KOPT-K1 (cell line): ENCODE results near the gene POLR1E.
"Not testable (repeated sequence)": the region's sequence is repeated elsewhere in the genome, so short reads cannot be mapped to it uniquely, and the experiment has no call there.

Experiments used
- H3K27ac ChIP-seq: fragments of 200-600 bp; sonication (generic); 2 replicates; pipeline ENCODE4 v1.5.1; 2016; ENCODE audit warnings: antibody characterized with exemption, mild to moderate bottlenecking, low read depth, low read length; ENCODE audit not compliant: poor library complexity, severe bottlenecking
- H3K36me3 ChIP-seq: fragments of 200-600 bp; sonication (generic); 2 replicates; pipeline ENCODE4 v1.5.1; 2017; ENCODE audit warnings: antibody characterized with exemption, mild to moderate bottlenecking, low read length, moderate library complexity; ENCODE audit not compliant: insufficient read depth
- H3K9me3 ChIP-seq: fragments of 200-600 bp; sonication (generic); 2 replicates; pipeline ENCODE4 v1.5.1; 2017; ENCODE audit warnings: antibody characterized with exemption, low read length, mild to moderate bottlenecking; ENCODE audit not compliant: insufficient read depth, poor library complexity, severe bottlenecking

Gene POLR1E

DNA sequence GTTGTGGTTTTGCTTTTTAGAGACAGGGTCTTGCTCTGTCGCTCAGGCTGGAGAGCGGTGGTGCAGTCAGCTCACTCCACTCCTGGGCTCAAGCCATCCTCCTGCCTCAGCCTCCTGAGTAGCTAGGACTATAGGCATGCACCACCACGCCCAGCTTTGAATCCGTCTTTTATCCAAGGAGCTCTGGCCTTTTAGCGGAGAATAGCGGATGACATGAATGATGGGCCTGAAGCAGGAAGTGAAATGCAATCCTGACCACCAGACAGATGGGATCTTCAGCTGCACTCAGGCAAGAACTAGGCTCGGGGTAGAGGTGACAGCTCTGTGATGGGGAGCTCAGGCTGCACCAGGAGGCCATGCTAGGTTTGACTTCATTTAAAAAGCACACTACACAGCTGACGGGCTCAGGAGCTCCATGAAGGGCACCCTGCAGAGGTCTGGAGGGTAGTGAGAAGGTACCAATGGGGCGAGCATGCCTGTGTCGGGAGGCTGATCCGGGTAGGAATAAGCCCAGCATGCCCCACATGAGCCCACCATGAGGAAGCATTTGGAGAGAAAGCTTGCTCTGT is 21.9 kb downstream of the POLR1E start:
- Histone ChIP-seq H3K36me3 (peaks cover 79% of the 10 kb centered on the region), H3K9me3 (no peaks in the 10 kb centered on the region), H3K27ac (no peak overlapping the region)

DNA sequence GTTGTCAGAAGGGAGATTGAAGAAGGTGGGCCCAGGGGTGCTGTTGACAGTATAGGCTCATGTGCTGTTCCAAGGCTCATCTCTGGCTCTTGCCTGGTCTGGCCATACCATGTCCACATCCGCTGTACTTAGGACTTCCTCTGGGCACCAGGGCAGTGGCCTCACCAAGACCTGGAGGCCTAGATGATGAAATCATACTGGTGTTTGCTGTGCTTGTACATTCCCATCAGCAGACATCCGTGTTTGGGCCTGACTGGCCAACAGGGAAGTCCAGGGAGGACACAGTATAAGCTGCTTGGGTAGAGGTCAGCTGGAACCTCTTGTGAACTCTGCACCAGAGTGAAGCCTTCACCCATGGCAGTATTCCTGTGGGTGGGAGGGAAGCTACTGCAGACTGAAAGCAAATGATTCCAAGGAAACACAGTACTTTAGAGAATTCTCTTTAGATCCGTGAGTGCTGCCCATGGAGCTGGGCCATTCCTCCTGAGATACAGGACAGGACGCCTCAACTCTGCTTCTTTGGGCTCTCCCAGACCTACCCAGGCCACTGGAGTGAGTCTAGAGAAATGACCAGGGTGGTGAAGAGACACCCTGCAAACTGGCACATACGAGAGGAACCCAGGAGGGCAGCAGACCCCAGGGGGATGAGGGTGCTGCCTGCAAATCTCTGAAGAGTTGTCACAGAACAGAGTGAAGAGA is 22.5 kb downstream of the POLR1E start:
- Histone ChIP-seq H3K36me3 (peaks cover 73% of the 10 kb centered on the region), H3K27ac (no peak overlapping the region), H3K9me3 (no peaks in the 10 kb centered on the region)

DNA sequence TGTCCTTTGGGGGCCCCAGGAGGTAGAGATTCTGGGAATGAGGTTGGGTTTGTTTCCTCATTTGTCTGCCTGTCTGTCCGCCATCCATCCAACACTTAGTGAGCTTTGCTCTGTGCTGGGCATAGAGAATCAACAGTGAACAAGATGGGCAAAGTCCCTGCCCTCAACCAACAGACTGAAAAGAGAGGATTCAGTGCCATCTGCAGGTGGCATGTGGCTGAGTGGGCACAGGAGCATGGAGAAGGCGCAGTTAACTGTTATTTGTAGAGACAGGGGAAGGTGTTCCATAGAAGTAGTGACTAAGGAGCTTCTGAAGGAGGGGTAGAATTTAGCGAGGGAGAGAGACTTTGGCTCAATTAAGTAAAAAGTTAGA is 23.1 kb downstream of the POLR1E start:
- Histone ChIP-seq H3K9me3 (no peaks in the 10 kb centered on the region), H3K36me3 (peaks cover 68% of the 10 kb centered on the region), H3K27ac (no peak overlapping the region)

DNA sequence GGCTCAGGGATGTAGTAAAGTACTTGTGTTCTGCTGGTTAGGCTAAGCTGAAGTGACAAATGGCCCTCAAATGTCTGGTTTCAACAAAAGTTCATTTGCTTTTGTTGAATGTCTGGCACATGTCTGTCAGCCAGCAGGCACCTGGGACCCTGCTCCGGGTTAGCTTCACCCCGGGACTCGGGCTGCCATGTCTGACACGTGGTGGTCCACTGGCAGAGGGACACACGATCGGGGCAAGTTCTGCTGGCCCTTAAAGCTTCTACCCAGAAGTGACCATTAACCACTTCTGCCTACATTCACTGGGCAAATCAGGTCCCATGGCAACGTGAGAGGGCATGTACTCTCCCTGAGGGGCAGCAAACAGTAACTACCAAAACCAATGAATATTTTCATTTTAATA is 23.8 kb downstream of the POLR1E start:
- H3K36me3 ChIP-seq: peaks cover 61% of the 10 kb centered on the region
- H3K9me3 ChIP-seq: no peaks in the 10 kb centered on the region
- H3K27ac ChIP-seq: no peak overlapping the region

DNA sequence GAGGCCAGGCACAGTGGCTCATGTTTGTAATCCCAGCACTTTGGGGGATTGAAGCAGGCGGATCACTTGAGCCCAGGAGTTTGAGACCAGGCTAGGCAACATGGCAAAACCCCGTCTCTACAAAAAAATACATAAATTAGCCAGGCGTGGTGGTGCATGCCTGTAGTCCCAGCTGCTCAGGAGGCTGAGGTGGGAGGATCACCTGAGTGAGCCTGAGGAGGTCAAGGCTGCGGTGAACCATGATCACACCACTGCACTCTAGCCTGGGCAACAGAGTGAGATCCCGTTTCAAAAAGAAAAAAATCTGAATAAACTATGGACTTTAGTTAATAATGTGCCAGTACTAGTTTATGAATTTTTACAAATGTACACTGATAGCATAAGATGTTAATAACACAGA is 24.3 kb downstream of the POLR1E start:
- H3K27ac ChIP-seq, H3K9me3 ChIP-seq: not testable (repeated sequence)
- H3K36me3 ChIP-seq: peaks cover 55% of the 10 kb centered on the region

DNA sequence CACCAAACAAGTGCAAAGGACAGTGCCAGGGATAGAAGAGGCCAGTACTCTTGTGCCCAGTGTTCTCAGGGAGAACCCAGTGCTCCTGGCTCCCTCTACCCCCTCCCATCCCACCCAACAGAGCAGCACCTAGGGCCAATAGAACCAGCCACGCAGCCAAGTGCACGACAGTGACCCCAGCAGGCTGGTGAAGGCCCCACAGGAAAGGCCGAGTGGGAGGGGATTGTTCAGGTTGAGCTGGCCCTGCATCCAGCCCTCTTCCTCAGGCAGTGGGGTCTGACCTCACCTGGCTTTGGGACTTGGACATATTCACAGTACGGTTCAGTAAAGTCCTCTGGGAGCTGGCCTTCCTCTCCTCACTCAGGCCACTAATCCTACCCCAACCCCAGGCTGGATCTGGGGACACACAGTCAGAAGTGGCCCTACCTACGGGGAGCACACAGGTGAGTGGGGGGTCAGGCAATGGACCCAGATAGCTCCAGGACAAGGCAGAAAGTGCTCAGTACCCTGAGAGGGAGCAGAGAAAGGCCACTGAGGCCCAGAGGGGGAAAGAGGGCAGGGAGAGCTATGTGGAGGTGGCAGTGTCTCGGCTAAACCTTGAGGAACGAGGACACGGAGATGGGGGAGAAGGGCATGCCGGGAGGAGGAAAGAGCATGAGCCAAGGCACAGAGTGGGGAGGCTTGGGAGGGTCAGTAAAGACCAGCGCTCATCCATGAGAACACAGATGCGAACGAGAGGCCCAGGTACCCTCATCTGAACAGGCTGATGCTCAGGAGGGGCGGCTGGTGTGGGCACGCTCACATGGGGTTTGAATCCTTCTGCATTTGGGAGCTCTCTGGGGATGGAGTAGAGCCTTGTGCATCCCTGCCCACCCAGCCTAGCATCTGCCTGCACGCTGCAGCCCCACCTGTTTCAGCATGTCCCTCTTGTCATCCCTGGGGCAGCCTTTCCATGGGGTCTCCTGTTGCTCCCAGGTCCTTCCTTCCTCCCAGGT is 25.6 kb downstream of the POLR1E start:
- peaks cover 43% of the 10 kb centered on the region for H3K36me3 ChIP-seq
- H3K9me3 ChIP-seq: no peaks in the 10 kb centered on the region
- no peak overlapping the region for H3K27ac ChIP-seq

DNA sequence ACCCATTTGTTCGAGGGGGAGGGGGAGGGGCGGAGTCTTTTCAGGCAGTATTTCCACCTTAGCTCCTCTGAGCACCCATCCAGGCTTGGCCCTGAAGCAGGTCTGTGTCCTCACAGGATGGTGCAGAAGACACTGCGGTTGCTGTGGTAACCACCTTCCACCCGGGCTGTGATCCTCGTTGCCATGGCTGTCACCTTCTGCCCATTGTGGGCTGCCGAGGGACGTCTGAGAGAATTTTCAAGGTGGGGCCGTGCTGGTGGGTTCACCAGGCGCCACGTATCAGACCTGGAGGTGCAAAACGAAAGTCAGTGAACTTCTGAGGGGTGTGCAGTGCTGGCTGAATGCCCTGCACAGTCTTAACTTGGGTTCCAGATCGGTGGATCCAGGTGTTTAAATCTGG is 26.7 kb downstream of the POLR1E start:
- H3K9me3 ChIP-seq: no peaks in the 10 kb centered on the region
- H3K36me3 ChIP-seq: peaks cover 32% of the 10 kb centered on the region

DNA sequence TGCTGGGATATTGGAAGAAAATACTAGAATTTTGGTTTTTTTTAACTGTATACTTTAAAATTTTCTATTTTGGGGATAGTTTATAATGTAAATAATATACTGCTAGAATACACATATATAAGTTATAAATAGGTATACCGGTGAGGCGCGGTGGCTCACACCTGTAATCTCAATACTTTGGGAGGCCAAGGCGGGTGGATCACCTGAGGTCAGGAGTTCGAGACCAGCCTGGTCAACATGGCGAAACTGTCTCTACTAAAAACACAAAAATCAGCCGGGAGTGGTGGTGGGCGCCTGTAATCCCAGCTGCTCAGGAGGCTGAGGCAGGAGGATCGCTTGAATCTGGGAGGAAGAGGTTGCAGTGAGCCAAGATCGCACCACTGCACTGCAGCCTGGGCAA is 28.7 kb downstream of the POLR1E start:
- not testable (repeated sequence) for H3K27ac ChIP-seq

More for the DNA sequence above, 26.7 kb downstream of the POLR1E start:
- H3K27ac ChIP-seq: no peak overlapping the region

DNA sequence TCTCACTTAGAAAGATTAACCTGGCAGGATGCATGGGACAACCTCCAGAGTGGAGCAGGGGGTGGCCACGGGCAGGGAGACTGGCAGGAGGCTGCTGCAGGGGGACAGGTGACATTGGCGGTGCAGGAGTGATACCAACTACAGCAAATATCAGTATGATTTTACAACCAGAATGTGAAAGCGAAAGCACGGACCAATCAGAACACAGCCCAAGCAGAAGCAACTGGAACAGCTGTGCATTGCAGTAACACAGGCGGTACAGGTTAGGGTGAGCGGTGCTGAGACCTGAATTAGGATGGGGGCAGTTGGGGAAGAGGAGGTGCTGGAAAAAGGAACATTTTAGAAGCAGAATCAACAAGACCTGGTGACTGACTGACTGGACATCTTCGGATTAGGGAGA is 29.3 kb downstream of the POLR1E start:
- H3K9me3 ChIP-seq: no peaks in the 10 kb centered on the region
- peaks cover 10% of the 10 kb centered on the region; the same call in 1 of the 2 replicates for H3K36me3 ChIP-seq

More for the DNA sequence above, 28.7 kb downstream of the POLR1E start:
- not testable (repeated sequence) for H3K9me3 ChIP-seq
- H3K36me3 ChIP-seq: peaks cover 12% of the 10 kb centered on the region; the same call in 1 of the 2 replicates

DNA sequence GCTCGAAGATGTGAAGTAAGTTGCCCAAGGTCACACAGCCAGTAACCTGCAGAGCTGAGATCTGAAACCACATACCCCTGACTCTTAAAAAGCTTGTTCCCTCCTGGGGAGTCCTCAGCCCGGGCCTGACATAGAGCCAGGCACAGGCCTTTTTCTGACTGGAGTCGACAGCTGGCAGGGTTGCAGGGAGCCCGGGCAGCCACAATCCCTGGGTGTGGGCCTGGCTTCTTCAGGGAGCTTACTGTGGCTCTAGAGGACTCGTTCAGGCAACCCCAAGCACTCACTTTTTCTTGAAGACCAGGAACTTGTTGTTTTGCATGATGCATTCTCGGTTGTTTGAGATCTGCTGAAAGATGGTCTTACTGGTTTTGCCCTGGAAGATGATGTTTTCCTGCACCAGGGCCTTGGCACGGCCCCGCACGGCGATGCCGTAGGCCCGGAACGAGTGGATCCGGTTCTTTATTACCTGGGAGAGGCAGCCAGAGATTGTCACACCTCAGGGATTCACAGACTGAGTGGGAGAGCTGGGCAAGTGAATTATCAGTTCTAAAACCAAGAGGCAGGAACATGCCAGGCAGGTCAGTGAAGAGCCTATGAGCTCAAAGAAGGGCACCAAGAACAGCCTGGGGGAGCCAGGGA is 30.0 kb downstream of the POLR1E start:
- H3K36me3 ChIP-seq: peaks cover 10% of the 10 kb centered on the region; the same call in 1 of the 2 replicates
- H3K27ac ChIP-seq: no peak overlapping the region
- H3K9me3 ChIP-seq: no peaks in the 10 kb centered on the region

More for the DNA sequence above, 29.3 kb downstream of the POLR1E start:
- no peak overlapping the region for H3K27ac ChIP-seq

DNA sequence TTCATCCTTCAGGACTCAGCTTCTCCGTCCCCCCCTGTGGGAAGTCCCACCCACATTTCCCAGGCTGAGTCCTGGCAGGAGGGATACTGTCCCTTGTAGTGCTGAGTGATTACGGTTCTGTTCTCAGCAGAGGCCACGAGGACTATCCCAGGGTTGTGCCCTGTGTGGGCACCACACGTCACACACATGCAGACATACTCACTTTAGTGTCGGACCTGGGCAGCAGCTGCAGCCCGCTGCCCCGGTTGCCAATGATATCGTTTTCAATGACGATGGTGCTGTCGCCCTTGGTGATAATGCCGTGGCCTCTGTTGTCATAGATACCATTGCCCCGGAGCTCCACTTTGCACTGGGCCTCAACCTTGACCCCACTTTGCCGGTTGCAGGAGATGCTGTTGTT is 32.2 kb downstream of the POLR1E start:
- no peaks in the 10 kb centered on the region for H3K9me3 ChIP-seq

DNA sequence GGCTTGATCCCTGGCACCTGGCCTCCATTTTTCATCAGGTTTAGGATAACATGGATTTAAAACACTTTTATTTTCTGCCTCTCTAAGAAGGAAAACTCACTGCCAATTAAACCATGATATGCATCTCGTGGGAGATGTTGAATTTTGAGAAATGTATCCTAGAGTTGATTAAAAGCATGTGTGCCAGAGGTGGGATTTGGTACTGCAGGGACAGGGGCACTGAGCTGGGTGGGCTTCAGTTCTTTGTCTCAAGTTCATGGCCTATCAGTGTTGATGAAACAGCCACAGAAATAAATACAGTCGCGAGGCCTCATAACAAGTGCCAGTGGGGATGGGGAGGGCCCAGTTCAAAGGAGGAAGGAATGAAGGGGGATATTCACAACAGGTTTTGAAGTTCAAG is 34.9 kb downstream of the POLR1E start:
- no peaks in the 10 kb centered on the region for H3K9me3 ChIP-seq
- H3K27ac ChIP-seq: no peak overlapping the region
- H3K36me3 ChIP-seq: peaks cover 8% of the 10 kb centered on the region; the same call in 1 of the 2 replicates

More for the DNA sequence above, 32.2 kb downstream of the POLR1E start:
- H3K27ac ChIP-seq: no peak overlapping the region
- no peaks in the 10 kb centered on the region; the same call in 1 of the 2 replicates for H3K36me3 ChIP-seq

DNA sequence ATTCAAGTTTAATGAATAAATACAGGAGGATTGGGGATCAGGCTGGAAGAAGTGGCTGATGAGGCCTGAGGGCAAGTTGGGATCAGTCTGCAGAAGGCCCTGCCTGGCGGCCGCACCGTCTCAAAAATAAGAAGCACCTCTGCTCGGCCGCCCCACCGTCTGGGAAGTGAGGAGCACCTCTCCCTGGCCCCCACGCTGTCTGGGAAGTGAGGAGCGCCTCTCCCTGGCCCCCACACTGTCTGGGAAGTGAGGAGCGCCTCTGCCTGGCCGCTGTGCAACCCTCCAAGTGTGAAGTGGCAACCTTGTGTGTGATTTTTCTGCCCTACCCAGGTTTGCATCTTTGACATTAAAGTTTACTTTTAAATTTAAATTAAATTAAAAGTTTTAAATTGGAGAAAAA is 35.4 kb downstream of the POLR1E start:
- Histone ChIP-seq H3K9me3 (no peaks in the 10 kb centered on the region), H3K36me3 (peaks cover 8% of the 10 kb centered on the region; the same call in 1 of the 2 replicates), H3K27ac (no peak overlapping the region)

DNA sequence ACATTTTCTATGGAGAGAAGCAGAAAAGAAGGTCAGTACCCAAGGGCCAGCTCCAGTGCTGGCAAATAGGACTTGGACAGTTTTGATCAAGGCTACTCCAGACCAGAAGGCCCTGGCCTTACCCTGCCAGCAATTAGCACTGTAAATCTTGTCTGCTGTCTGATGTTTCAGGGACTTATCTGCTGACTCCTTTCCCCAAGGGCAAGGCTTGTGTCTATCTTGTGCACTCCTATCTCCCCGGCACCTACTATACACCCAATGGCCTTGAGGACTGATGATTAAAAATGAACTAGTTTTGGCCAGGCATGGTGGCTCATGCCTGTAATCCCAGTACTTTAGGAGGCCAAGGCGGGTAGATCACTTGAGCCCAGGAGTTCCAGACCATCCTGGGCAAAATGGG is 37.2 kb downstream of the POLR1E start:
- Histone ChIP-seq H3K36me3 (peaks cover 8% of the 10 kb centered on the region; the same call in 1 of the 2 replicates), H3K27ac (no peak overlapping the region), H3K9me3 (no peaks in the 10 kb centered on the region)
